Liver (tissue), 9 donors: ENCODE results near the gene IGF1R. TPM values are rescaled to one million over a fixed set of nuclear protein-coding genes. Genes with fewer than 3 reads are reported as not detected.

Experiments used
- DNase-seq: peaks from one replicate; pipeline ENCODE4 v3.0.0-alpha.2; 2017; ENCODE audit warnings: low spot score
- H3K27ac ChIP-seq, 2 donors: one replicate each; pipeline ENCODE4 v1.7.0; 2013; ENCODE audit warnings: inconsistent platforms in 2 of 2, low read length in 2 of 2, control low read depth in 1 of 2, low read depth in 1 of 2, mild to moderate bottlenecking in 1 of 2
- H3K27me3 ChIP-seq, 4 donors: one replicate each; pipeline versions ENCODE4 v1.6.1 to v1.7.0; 2013; ENCODE audit warnings: low read length in 3 of 4, inconsistent platforms in 1 of 4, mild to moderate bottlenecking in 1 of 4, moderate library complexity in 1 of 4; ENCODE audit not compliant: control insufficient read depth in 4 of 4, insufficient read depth in 4 of 4
- H3K36me3 ChIP-seq, 4 donors: one replicate each; pipeline versions ENCODE4 v1.6.1 to v1.7.0; 2013; ENCODE audit warnings: low read length in 3 of 4, mild to moderate bottlenecking in 3 of 4, low read depth in 1 of 4, moderate library complexity in 1 of 4; ENCODE audit not compliant: control insufficient read depth in 4 of 4, insufficient read depth in 3 of 4
- H3K4me1 ChIP-seq, 4 donors: one replicate each; pipeline versions ENCODE4 v1.6.1 to v1.7.0; 2013; ENCODE audit warnings: low read length in 3 of 4, mild to moderate bottlenecking in 3 of 4, moderate library complexity in 1 of 4; ENCODE audit not compliant: control insufficient read depth in 4 of 4, insufficient read depth in 4 of 4
- H3K4me3 ChIP-seq, 3 donors: one replicate each; pipeline versions ENCODE4 v1.6.1 to v1.7.0; 2013; ENCODE audit warnings: low read length in 3 of 3, control low read depth in 1 of 3, low read depth in 1 of 3, mild to moderate bottlenecking in 1 of 3
- H3K9ac ChIP-seq, 2 donors: one replicate each; pipeline ENCODE4 v1.7.0; 2013; ENCODE audit warnings: low read length in 2 of 2, mild to moderate bottlenecking in 2 of 2, moderate library complexity in 2 of 2, control low read depth in 1 of 2, low read depth in 1 of 2
- H3K9me3 ChIP-seq, 4 donors: one replicate each; pipeline versions ENCODE4 v1.6.1 to v1.7.0; 2013; ENCODE audit warnings: low read length in 3 of 4; ENCODE audit not compliant: control insufficient read depth in 4 of 4
- ATF3 ChIP-seq: IDR thresholded peaks from 2 replicates; pipeline ENCODE4 v1.6.1; 2016; ENCODE audit warnings: antibody characterized with exemption
- CTCF ChIP-seq: fragments of 150-350 bp; IDR thresholded peaks from 2 replicates; pipeline ENCODE4 v1.5.1; 2017; ENCODE audit warnings: improper control_type of control experiment, low read depth, low read length; ENCODE audit not compliant: missing input control
- EGR1 ChIP-seq, 2 donors: IDR thresholded peaks; 2 replicates each; pipeline ENCODE4 v1.6.1; 2016 to 2018; ENCODE audit warnings: antibody characterized with exemption in 2 of 2, low read depth in 2 of 2
- FOXA1 ChIP-seq: IDR thresholded peaks from 2 replicates; pipeline ENCODE4 v1.6.1; 2016; ENCODE audit warnings: antibody characterized with exemption
- FOXA2 ChIP-seq: IDR thresholded peaks from 2 replicates; pipeline ENCODE4 v1.6.1; 2016; ENCODE audit warnings: antibody characterized with exemption
- GABPA ChIP-seq, 2 donors: IDR thresholded peaks in 1 of 2; conservative IDR thresholded peaks in 1 of 2; 2 replicates each; pipeline ENCODE4 v1.6.1; 2016; ENCODE audit warnings: antibody characterized with exemption in 2 of 2, mild to moderate bottlenecking in 1 of 2, moderate library complexity in 1 of 2
- HNF4G ChIP-seq: IDR thresholded peaks from 2 replicates; pipeline ENCODE4 v1.6.1; 2016; ENCODE audit warnings: antibody characterized with exemption
- JUND ChIP-seq, 2 donors: IDR thresholded peaks; 2 replicates each; pipeline ENCODE4 v1.6.1; 2016; ENCODE audit warnings: antibody characterized with exemption in 2 of 2
- NR2F2 ChIP-seq: IDR thresholded peaks from 2 replicates; pipeline ENCODE4 v1.6.1; 2016; ENCODE audit warnings: antibody characterized with exemption
- RAD21 ChIP-seq, 2 donors: IDR thresholded peaks; 2 replicates each; pipeline ENCODE4 v1.6.1; 2016; ENCODE audit warnings: antibody characterized with exemption in 2 of 2, mild to moderate bottlenecking in 2 of 2
- REST ChIP-seq: IDR thresholded peaks from 2 replicates; pipeline ENCODE4 v1.6.1; 2016; ENCODE audit warnings: antibody characterized with exemption, mild to moderate bottlenecking
- RXRA ChIP-seq, 2 donors: IDR thresholded peaks; 2 replicates each; pipeline ENCODE4 v1.6.1; 2017 to 2018; ENCODE audit warnings: antibody characterized with exemption in 2 of 2, mild to moderate bottlenecking in 1 of 2
- SP1 ChIP-seq: IDR thresholded peaks from 2 replicates; pipeline ENCODE4 v1.6.1; 2018; ENCODE audit warnings: antibody characterized with exemption, mild to moderate bottlenecking
- YY1 ChIP-seq: IDR thresholded peaks from 2 replicates; pipeline ENCODE4 v1.6.1; 2016; ENCODE audit warnings: antibody characterized with exemption, mild to moderate bottlenecking
- ZBTB33 ChIP-seq: IDR thresholded peaks from 2 replicates; pipeline ENCODE4 v1.6.1; 2016; ENCODE audit warnings: antibody characterized with exemption
- WGBS: extraction: QIAGEN DNeasy Blood & Tissue Kit; methylation state at CpG from one replicate; pipeline ENCODE4 v1.1.7; 2013; 5-methylcytosine and 5-hydroxymethylcytosine counted together
- polyA plus RNA-seq, 2 donors: library from polyadenylated mRNA; stranded (reverse) in 1 of 2; unstranded in 1 of 2; fragments of 200-250 nt in 1 of 2; fragments of >200 nt in 1 of 2; fragmentation: Nextera tagmentation in 1 of 2; extraction: Ambion mirVana in 1 of 2; gene quantifications; one replicate each; pipeline versions ENCODE4 v1.2.1 to v1.2.3, GENCODE V29; 2013 to 2015
- total RNA-seq, 2 donors: library from RNA; depleted of rRNA; stranded (reverse); fragments of >200 nt; gene quantifications; one replicate each; pipeline ENCODE4 v1.2.3, GENCODE V29; 2014
- donor health status: healthy.
- donor health status: healthy.
- donor health status: healthy.
- donor health status: healthy.
- donor health status: healthy.

The IGF1R gene
- total and polyA plus RNA-seq, 4 donors, result 0.69 to 10.3 (median 3.2) TPM

GRCh38 chr15:98746375-98747155, 98.2 kb downstream of the IGF1R start:
- no peak for DNase-seq
- H3K36me3 ChIP-seq, result no peaks in the 10 kb centered on the region
- 83% methylated on average over 8 of the region's 8 CpGs for WGBS
- no peak overlapping the region for H3K4me3 ChIP-seq
- no peaks in the 10 kb centered on the region for H3K4me1 ChIP-seq
- H3K9ac ChIP-seq, result no peak overlapping the region
- TF ChIP-seq SP1, result no peak
- peaks cover 0 to 2% (median 0%) of the 10 kb centered on the region in 4 donors for H3K27me3 ChIP-seq
- H3K27ac ChIP-seq, result no peak overlapping the region
- H3K9me3 ChIP-seq, result no peaks in the 10 kb centered on the region

GRCh38 chr15:98751767-98752166, 103.4 kb downstream of the IGF1R start:
- Histone ChIP-seq H3K27me3 (peaks cover 0 to 4% (median 0%) of the 10 kb centered on the region in 4 donors), H3K4me3 (no peak overlapping the region), H3K36me3 (no peaks in the 10 kb centered on the region), H3K9ac (no peak overlapping the region), H3K9me3 (no peaks in the 10 kb centered on the region), H3K4me1 (peaks cover 0 to 5% (median 0%) of the 10 kb centered on the region in 4 donors), H3K27ac (no peak overlapping the region)
- DNase-seq, result no peak
- 59% methylated on average over 4 of the region's 4 CpGs for WGBS
- no peak for TF ChIP-seq EGR1 (IDR thresholded peaks at IDR 0.05; ENCODE audit: low read depth in 2 of 2)
- no peak for TF ChIP-seq JUND (IDR thresholded peaks at IDR 0.05)
- no peak for TF ChIP-seq HNF4G
- TF ChIP-seq YY1, result no peak
- no peak for TF ChIP-seq GABPA (IDR thresholded peaks at IDR 0.05 in 1 of 2, conservative IDR thresholded peaks at IDR 0.05 in 1 of 2)
- TF ChIP-seq RAD21 (IDR thresholded peaks at IDR 0.05), result no peak
- TF ChIP-seq ZBTB33, result no peak
- no peak for TF ChIP-seq FOXA2
- TF ChIP-seq RXRA (IDR thresholded peaks at IDR 0.05), result no peak
- no peak for TF ChIP-seq ATF3
- no peak for TF ChIP-seq CTCF
- no peak for TF ChIP-seq FOXA1
- no peak for TF ChIP-seq NR2F2
- TF ChIP-seq REST, result no peak
